HCT116 (cell line): ENCODE results near the gene SRSF3. TPM values are rescaled to one million over a fixed set of nuclear protein-coding genes. Genes with fewer than 3 reads are reported as not detected.

Source experiments
- ATAC-seq: fragments of 200-7000 bp; cut with Tn5 transposase; 2 replicates; pipeline ENCODE4 v1.9.1; 2020; ENCODE audit warnings: mild to moderate bottlenecking, moderate library complexity
- BruUV-seq: library from RNA; stranded (reverse); fragments of 400-500 nt; replicated peaks from 2 replicates; lab custom pipeline; 2021; lab: Mats Ljungman, UMichigan
- CTCF ChIA-PET: fragments of 300-600 bp; sonication (Branson Sonifier 250); formaldehyde crosslinking; loops from one replicate; lab custom pipeline; 2021; ENCODE audit warnings: antibody characterized with exemption; lab: Charles Lee
- POLR2A ChIA-PET: fragments of 300-600, 350-600 bp; sonication (Branson Sonifier 250); formaldehyde crosslinking; loops from one replicate; lab custom pipeline; 2021; ENCODE audit warnings: antibody characterized with exemption; lab: Charles Lee
- RAD21 ChIA-PET, 2 experiments: fragments of 300-600 bp; sonication (Branson Sonifier 250); formaldehyde crosslinking; loops; one replicate each; lab custom pipeline; 2023; ENCODE audit warnings: low total read pairs in 2 of 2; ENCODE audit not compliant: uncharacterized antibody in 2 of 2, unreplicated experiment in 2 of 2, low non-redundant PET in 1 of 2; lab: Charles Lee
- DNase-seq: peaks from one replicate; pipeline ENCODE4 v3.0.0-alpha.2; 2010; ENCODE audit warnings: low read depth, low spot score
- H2AFZ ChIP-seq: fragments of 200-600 bp; shearing (Covaris generic), sonication (generic); 2 replicates; pipeline ENCODE4 v1.6.1; 2017; ENCODE audit warnings: low read depth, mixed run types, mixed read lengths, antibody characterized with exemption, low read length; ENCODE audit not compliant: poor library complexity, severe bottlenecking
- H3K27ac ChIP-seq: 2 replicates; pipeline ENCODE4 v1.5.1; 2012; ENCODE audit warnings: low read depth, low read length
- H3K27me3 ChIP-seq: fragments of 200-600 bp; sonication (generic); 2 replicates; pipeline ENCODE4 v1.6.1; 2016; ENCODE audit warnings: mixed run types, low read length, mixed read lengths; ENCODE audit not compliant: insufficient read depth
- H3K36me3 ChIP-seq, 2 experiments: fragments of 200-500 bp in 1 of 2; fragments of 200-600 bp in 1 of 2; sonication (Bioruptor generic) in 1 of 2; sonication (generic) in 1 of 2; 2 replicates each; pipeline versions ENCODE4 v1.5.1 to v1.6.1; 2014 to 2016; ENCODE audit warnings: low read length in 2 of 2, inconsistent platforms in 1 of 2, mixed read lengths in 1 of 2, mixed run types in 1 of 2; ENCODE audit not compliant: insufficient read depth in 2 of 2, control insufficient read depth in 1 of 2
- H3K4me1 ChIP-seq, 2 experiments: fragments of 200-600 bp in 1 of 2; sonication (generic) in 1 of 2; 2 replicates each; pipeline versions ENCODE4 v1.5.1 to v1.6.1; 2012 to 2017; ENCODE audit warnings: low read length in 2 of 2, inconsistent platforms in 1 of 2, mild to moderate bottlenecking in 1 of 2, mixed read lengths in 1 of 2, mixed run types in 1 of 2, moderate library complexity in 1 of 2; ENCODE audit not compliant: insufficient read depth in 2 of 2, control insufficient read depth in 1 of 2
- H3K4me2 ChIP-seq: fragments of 200-600 bp; sonication (generic); 2 replicates; pipeline ENCODE4 v1.6.1; 2017; ENCODE audit warnings: mixed run types, low read length, mixed read lengths
- H3K4me3 ChIP-seq, 2 experiments: fragments of 200-600 bp in 1 of 2; sonication (generic) in 1 of 2; replicated peaks in 1 of 2; 2 replicates each; pipeline ENCODE4 v1.5.1; 2011 to 2016; ENCODE audit warnings: low read length in 2 of 2, control low read depth in 1 of 2, low read depth in 1 of 2, mild to moderate bottlenecking in 1 of 2, mixed read lengths in 1 of 2, mixed run types in 1 of 2
- H3K79me2 ChIP-seq: fragments of 200-600 bp; sonication (generic); 2 replicates; pipeline ENCODE4 v1.6.1; 2017; ENCODE audit warnings: mild to moderate bottlenecking, mixed run types, low read length, moderate library complexity, mixed read lengths; ENCODE audit not compliant: insufficient read depth
- H3K9ac ChIP-seq: fragments of 200-600 bp; sonication (generic); 2 replicates; pipeline ENCODE4 v1.6.1; 2016; ENCODE audit warnings: low read length, mixed read lengths
- H3K9me2 ChIP-seq: fragments of 200-600 bp; sonication (generic), shearing (Covaris generic); 2 replicates; pipeline ENCODE4 v1.6.1; 2017; ENCODE audit warnings: mixed run types, mild to moderate bottlenecking, moderate library complexity; ENCODE audit not compliant: insufficient read depth
- H3K9me3 ChIP-seq, 2 experiments: fragments of 200-500 bp in 1 of 2; fragments of 200-600 bp in 1 of 2; sonication (Bioruptor generic) in 1 of 2; sonication (generic) in 1 of 2; 2 replicates each; pipeline ENCODE4 v1.6.1; 2014 to 2017; ENCODE audit warnings: low read length in 2 of 2, mixed read lengths in 2 of 2, inconsistent platforms in 1 of 2, low read depth in 1 of 2, mild to moderate bottlenecking in 1 of 2, mixed run types in 1 of 2, moderate library complexity in 1 of 2; ENCODE audit not compliant: control insufficient read depth in 1 of 2, insufficient read depth in 1 of 2
- H4K20me1 ChIP-seq: fragments of 200-600 bp; sonication (generic), shearing (Covaris generic); 2 replicates; pipeline ENCODE4 v1.6.1; 2017; ENCODE audit warnings: mixed run types, mild to moderate bottlenecking, moderate library complexity; ENCODE audit not compliant: insufficient read depth
- ATF3 ChIP-seq: IDR thresholded peaks from 2 replicates; pipeline ENCODE4 v1.6.1; 2012
- CBX3 ChIP-seq: IDR thresholded peaks from 2 replicates; pipeline ENCODE4 v1.6.1; 2012; ENCODE audit warnings: low read depth
- CEBPB ChIP-seq: IDR thresholded peaks from 2 replicates; pipeline ENCODE4 v1.6.1; 2012; ENCODE audit warnings: low read depth
- EGR1 ChIP-seq: IDR thresholded peaks from 2 replicates; pipeline ENCODE4 v1.6.1; 2012; ENCODE audit warnings: low read depth
- EZH2 ChIP-seq: fragments of 200-600 bp; sonication (generic); IDR thresholded peaks from 2 replicates; pipeline ENCODE4 v1.6.1; 2017; ENCODE audit warnings: antibody characterized with exemption, mixed run types
- EZH2phosphoT487 ChIP-seq: fragments of 200-600 bp; IDR thresholded peaks from 2 replicates; pipeline ENCODE4 v1.6.1; 2018; ENCODE audit warnings: antibody characterized with exemption, borderline replicate concordance
- JUND ChIP-seq: IDR thresholded peaks from 2 replicates; pipeline ENCODE4 v1.6.1; 2012
- MAX ChIP-seq: IDR thresholded peaks from 2 replicates; pipeline ENCODE4 v1.6.1; 2012
- POLR2A ChIP-seq: IDR thresholded peaks from 2 replicates; pipeline ENCODE4 v1.7.0; 2011; ENCODE audit warnings: borderline replicate concordance; ENCODE audit not compliant: insufficient read depth, insufficient read length; ENCODE audit errors: extremely low read depth
- POLR2AphosphoS5 ChIP-seq: IDR thresholded peaks from 2 replicates; pipeline ENCODE4 v1.6.1; 2011; ENCODE audit warnings: mild to moderate bottlenecking, low read depth, low read length, moderate library complexity
- RAD21 ChIP-seq: IDR thresholded peaks from 2 replicates; pipeline ENCODE4 v1.6.1; 2012; ENCODE audit warnings: low read depth, mild to moderate bottlenecking
- REST ChIP-seq: IDR thresholded peaks from 2 replicates; pipeline ENCODE4 v1.6.1; 2012; ENCODE audit warnings: low read depth
- SIN3A ChIP-seq: IDR thresholded peaks from 2 replicates; pipeline ENCODE4 v1.6.1; 2012; ENCODE audit warnings: low read depth
- SP1 ChIP-seq: IDR thresholded peaks from 2 replicates; pipeline ENCODE4 v1.6.1; 2012; ENCODE audit warnings: low read depth
- SRF ChIP-seq: IDR thresholded peaks from 2 replicates; pipeline ENCODE4 v1.6.1; 2012; ENCODE audit warnings: low read depth
- TCF7L2 ChIP-seq: IDR thresholded peaks from 2 replicates; pipeline ENCODE4 v1.7.0; 2011; ENCODE audit warnings: borderline replicate concordance, inconsistent platforms; ENCODE audit not compliant: insufficient read depth, insufficient read length; ENCODE audit errors: extremely low read depth
- YY1 ChIP-seq: IDR thresholded peaks from 2 replicates; pipeline ENCODE4 v1.6.1; 2011; ENCODE audit warnings: low read length, low read depth, moderate library complexity, mild to moderate bottlenecking; ENCODE audit not compliant: insufficient replicate concordance; ENCODE audit errors: extremely low read depth
- ZBTB33 ChIP-seq: IDR thresholded peaks from 2 replicates; pipeline ENCODE4 v1.6.1; 2011; ENCODE audit warnings: mild to moderate bottlenecking, low read length, moderate library complexity; ENCODE audit not compliant: insufficient replicate concordance; ENCODE audit errors: extremely low read depth
- ZFX ChIP-seq: fragments of 450-650 bp; IDR thresholded peaks from 2 replicates; pipeline ENCODE4 v1.6.1; 2017
- ZNF274 ChIP-seq: fragments of 200-500 bp; sonication (Bioruptor generic); IDR thresholded peaks from 2 replicates; pipeline ENCODE4 v1.6.1; 2014; ENCODE audit warnings: mild to moderate bottlenecking, low read depth, low read length, inconsistent platforms
- intact Hi-C: fragments of 100-400 bp; cut with micrococcal nuclease; formaldehyde crosslinking; loops from 2 replicates; pipeline ENCODE4 v1.10.0; 2022
- total RNA-seq: library from RNA; stranded (reverse); gene quantifications from one replicate; pipeline ENCODE4 v1.2.1, GENCODE V29; 2021; ENCODE audit not compliant: unreplicated experiment

The SRSF3 gene
- total RNA-seq, 1 experiment from 2014 or later: 362 TPM

GRCh38 chr6:36586606-36587005 is 7.6 kb upstream of the SRSF3 start:
- no peak overlapping the region for H3K4me2 ChIP-seq
- H3K79me2 ChIP-seq: no peaks in the 10 kb centered on the region
- H3K9me3 ChIP-seq: no peaks in the 10 kb centered on the region
- no peak overlapping the region for H3K27ac ChIP-seq
- TF ChIP-seq REST (no peak), SP1 (no peak), ATF3 (no peak), SRF (no peak), RAD21 (no peak), EGR1 (no peak), POLR2AphosphoS5 (no peak), TCF7L2 (no peak), ZBTB33 (no peak), YY1 (no peak), EZH2phosphoT487 (no peak), EZH2 (no peak), SIN3A (no peak), MAX (no peak), JUND (no peak), POLR2A (no peak), ZFX (no peak), CEBPB (no peak), CBX3 (no peak), ZNF274 (no peak)
- intact Hi-C loops: no loop called here
- CTCF ChIA-PET: no interaction called here
- BruUV-seq: no TSS peak
- RAD21 ChIA-PET: no interaction called here
- H3K36me3 ChIP-seq: no peaks in the 10 kb centered on the region
- ATAC-seq (no peak), DNase-seq (no peak)
- no peak overlapping the region for H3K9ac ChIP-seq
- peaks cover 0 to 10% of the 10 kb centered on the region in 2 experiments; a peak in 2 of 4 replicates for H3K4me1 ChIP-seq
- no peaks in the 10 kb centered on the region for H3K27me3 ChIP-seq
- no peaks in the 10 kb centered on the region for H4K20me1 ChIP-seq
- no peaks in the 10 kb centered on the region for H3K9me2 ChIP-seq
- POLR2A ChIA-PET: no interaction called here
- no peak overlapping the region for H3K4me3 ChIP-seq
- H2AFZ ChIP-seq: no peak overlapping the region
